Suprapubic skin (tissue), 4 donors: ENCODE measurements around the gene AHRR. TPM values are rescaled to one million over a fixed set of nuclear protein-coding genes. Genes with fewer than 3 reads are reported as not detected.
A peak's percentile ranks its signal among the peaks of the same experiment; 100 is the strongest.

ENCODE experiments used
- DNase-seq, 2 donors: peaks; one replicate each; pipeline ENCODE4 v3.0.0-alpha.2; 2019; ENCODE audit warnings: low spot score in 2 of 2
- H3K27ac ChIP-seq: fragments of 200-600 bp; sonication (generic); one replicate; pipeline ENCODE4 v1.5.1; 2019
- H3K27me3 ChIP-seq: fragments of 200-600 bp; sonication (generic); one replicate; pipeline ENCODE4 v1.5.1; 2019
- H3K36me3 ChIP-seq: fragments of 200-600 bp; sonication (generic); one replicate; pipeline ENCODE4 v1.5.1; 2019
- H3K4me1 ChIP-seq: fragments of 200-600 bp; sonication (generic); one replicate; pipeline ENCODE4 v1.5.1; 2019
- H3K4me3 ChIP-seq: fragments of 200-600 bp; sonication (generic); one replicate; pipeline ENCODE4 v1.5.1; 2019; ENCODE audit warnings: mild to moderate bottlenecking
- H3K9me3 ChIP-seq: fragments of 200-600 bp; sonication (generic); one replicate; pipeline ENCODE4 v1.5.1; 2019
- EP300 ChIP-seq: sonication (generic); formaldehyde crosslinking; IDR thresholded peaks from one replicate; pipeline ENCODE4 v1.6.1; 2017; ENCODE audit warnings: antibody characterized with exemption
- POLR2A ChIP-seq, 2 donors: fragments of 450-650 bp; IDR thresholded peaks; one replicate each; pipeline ENCODE4 v1.6.1; 2017; ENCODE audit warnings: antibody characterized with exemption in 2 of 2, mild to moderate bottlenecking in 2 of 2, moderate library complexity in 2 of 2
- POLR2AphosphoS5 ChIP-seq, 3 donors: sonication (generic); formaldehyde crosslinking; IDR thresholded peaks; one replicate each; pipeline ENCODE4 v1.6.1; 2017; ENCODE audit warnings: antibody characterized with exemption in 3 of 3
- WGBS: methylation state at CpG from one replicate; pipeline ENCODE4 v1.1.5; 2018; 5-methylcytosine and 5-hydroxymethylcytosine counted together
- total RNA-seq, 4 donors: library from RNA; depleted of rRNA; stranded (reverse); fragments of >200 nt; gene quantifications; one replicate each; pipeline ENCODE4 v1.1.0, GENCODE V29; 2016
- TF ChIP-seq, protein P1 (sequence below), 2 donors: fragments of 200-600 bp in 1 of 2; fragments of 450-650 bp in 1 of 2; sonication (generic) in 1 of 2; IDR thresholded peaks; one replicate each; pipeline ENCODE4 v1.5.1; 2016 to 2019; ENCODE audit warnings: antibody characterized with exemption in 2 of 2, mild to moderate bottlenecking in 1 of 2, moderate library complexity in 1 of 2

The AHRR gene
- total RNA-seq, 4 donors from 2014 or later: 3.0 to 10.7 (median 4.2) TPM

DNA sequence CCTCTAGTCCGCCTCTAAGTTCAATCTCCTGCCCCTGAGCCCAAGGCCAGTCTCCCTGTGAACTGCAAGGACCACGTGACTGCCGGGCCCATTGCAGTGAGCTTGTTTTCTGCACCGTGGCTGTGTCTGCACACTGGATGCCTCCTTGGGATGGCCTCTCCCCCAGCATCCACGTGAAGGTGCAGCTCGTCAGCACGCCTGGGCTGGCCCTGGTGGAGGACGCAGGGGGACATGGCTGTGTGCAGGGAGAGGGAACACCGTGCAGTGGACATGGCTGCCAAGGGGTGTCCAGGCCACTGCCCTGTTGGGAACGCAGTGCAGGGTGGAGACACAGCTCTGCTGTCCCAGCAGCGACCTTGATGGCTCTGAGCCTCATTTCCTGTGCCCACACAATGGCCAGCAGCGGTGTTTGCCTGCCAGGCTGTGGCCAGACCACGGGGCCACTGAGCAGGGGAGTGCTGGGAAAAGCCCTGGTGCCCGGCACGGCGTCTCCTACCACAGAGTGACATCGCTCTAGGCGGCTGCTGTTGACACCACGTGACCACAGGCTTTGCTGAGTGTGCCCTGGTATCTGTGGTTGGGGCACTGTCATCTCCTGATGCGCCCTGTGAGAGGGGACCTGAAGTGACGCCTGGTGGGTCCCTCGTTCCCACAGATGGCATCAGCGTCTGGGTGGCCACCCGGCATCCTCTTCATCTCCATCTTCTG lies 94.6 kb downstream of the AHRR start:
- TF ChIP-seq EP300 (no peak), POLR2A (IDR thresholded peaks at IDR 0.05) (no peak), POLR2AphosphoS5 (IDR thresholded peaks at IDR 0.05) (no peak)
- TF ChIP-seq, protein P1, sequence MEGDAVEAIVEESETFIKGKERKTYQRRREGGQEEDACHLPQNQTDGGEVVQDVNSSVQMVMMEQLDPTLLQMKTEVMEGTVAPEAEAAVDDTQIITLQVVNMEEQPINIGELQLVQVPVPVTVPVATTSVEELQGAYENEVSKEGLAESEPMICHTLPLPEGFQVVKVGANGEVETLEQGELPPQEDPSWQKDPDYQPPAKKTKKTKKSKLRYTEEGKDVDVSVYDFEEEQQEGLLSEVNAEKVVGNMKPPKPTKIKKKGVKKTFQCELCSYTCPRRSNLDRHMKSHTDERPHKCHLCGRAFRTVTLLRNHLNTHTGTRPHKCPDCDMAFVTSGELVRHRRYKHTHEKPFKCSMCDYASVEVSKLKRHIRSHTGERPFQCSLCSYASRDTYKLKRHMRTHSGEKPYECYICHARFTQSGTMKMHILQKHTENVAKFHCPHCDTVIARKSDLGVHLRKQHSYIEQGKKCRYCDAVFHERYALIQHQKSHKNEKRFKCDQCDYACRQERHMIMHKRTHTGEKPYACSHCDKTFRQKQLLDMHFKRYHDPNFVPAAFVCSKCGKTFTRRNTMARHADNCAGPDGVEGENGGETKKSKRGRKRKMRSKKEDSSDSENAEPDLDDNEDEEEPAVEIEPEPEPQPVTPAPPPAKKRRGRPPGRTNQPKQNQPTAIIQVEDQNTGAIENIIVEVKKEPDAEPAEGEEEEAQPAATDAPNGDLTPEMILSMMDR (IDR thresholded peaks at IDR 0.05): no peak
- Histone ChIP-seq H3K27ac (no peak overlapping the region), H3K27me3 (no peaks in the 10 kb centered on the region), H3K9me3 (no peaks in the 10 kb centered on the region), H3K4me1 (peaks cover 4% of the 10 kb centered on the region), H3K4me3 (no peak overlapping the region), H3K36me3 (no peaks in the 10 kb centered on the region)
- WGBS: 46% methylated on average over 6 of the region's 24 CpGs
- peak; percentile 57 to 74 for DNase-seq

DNA sequence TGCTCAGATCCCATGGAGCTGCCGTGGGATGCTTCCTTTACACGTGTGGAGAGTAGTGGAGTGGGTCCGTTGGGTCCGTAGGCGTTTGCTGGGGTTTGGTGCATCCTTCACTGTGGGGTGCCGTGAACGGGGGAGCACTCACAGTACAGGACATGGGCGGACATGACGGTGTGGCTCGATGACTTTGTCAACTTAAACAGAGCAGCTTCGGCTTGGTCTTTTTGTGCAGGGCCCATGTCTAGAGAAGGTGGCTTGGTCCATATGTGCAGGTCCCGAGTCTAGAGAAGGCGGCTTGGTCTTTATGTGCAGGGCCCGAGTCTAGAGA lies 95.1 kb downstream of the AHRR start:
- DNase-seq: no peak
- no peak overlapping the region for H3K27ac ChIP-seq
- H3K36me3 ChIP-seq: no peaks in the 10 kb centered on the region
- no peaks in the 10 kb centered on the region for H3K9me3 ChIP-seq
- no peaks in the 10 kb centered on the region for H3K27me3 ChIP-seq
- H3K4me1 ChIP-seq: peaks cover 4% of the 10 kb centered on the region
- no peak for TF ChIP-seq POLR2AphosphoS5 (IDR thresholded peaks at IDR 0.05)
- TF ChIP-seq POLR2A (IDR thresholded peaks at IDR 0.05): no peak
- no peak for TF ChIP-seq EP300
- TF ChIP-seq, protein P1 (IDR thresholded peaks at IDR 0.05): no peak
- 89% methylated on average over 10 of the region's 14 CpGs for WGBS
- no peak overlapping the region for H3K4me3 ChIP-seq

DNA sequence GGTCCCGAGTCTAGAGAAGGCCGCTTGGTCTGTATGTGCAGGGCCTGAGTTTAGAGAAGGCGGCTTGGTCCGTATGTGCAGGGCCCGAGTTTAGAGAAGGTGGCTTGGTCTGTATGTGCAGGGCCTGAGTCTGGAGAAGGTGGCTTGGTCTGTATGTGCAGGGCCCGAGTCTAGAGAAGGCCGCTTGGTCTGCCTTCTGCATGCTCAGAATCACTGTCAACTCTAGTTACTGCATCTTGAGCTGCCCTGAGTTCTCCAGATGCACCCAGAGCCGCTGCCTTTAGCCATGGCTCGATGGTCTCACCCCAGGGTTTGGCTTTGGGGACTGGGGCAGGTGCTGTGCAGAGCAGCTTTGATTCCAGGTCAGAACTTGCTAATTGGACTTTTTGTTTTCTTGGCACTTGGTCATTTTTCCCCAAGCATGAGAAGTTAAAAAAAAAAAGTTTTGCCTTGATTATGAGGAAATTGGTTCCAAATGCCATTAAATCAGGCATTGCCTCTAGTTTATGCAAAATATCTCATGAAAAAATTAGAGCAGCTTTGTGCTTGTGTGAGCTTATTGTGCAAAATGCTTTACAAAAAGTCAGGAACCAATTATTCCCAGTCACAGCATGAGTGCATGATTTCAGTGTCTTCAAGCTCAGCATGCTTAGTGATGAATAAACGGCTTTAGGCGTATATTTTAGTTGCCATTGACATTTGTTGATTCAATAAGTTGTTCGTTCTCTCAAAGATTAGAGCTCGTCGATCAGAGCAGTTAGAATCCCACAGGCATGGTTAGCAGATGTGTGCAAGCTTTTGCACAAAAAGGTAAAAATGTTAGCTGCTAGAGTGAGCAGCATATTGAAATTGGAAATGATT lies 96.0 kb downstream of the AHRR start:
- Histone ChIP-seq H3K36me3 (no peaks in the 10 kb centered on the region), H3K4me1 (peaks cover 4% of the 10 kb centered on the region), H3K9me3 (no peaks in the 10 kb centered on the region), H3K4me3 (no peak overlapping the region), H3K27ac (no peak overlapping the region), H3K27me3 (no peaks in the 10 kb centered on the region)
- peak in 1 of 2 donors; percentile 24 for DNase-seq
- 72% methylated on average over 13 of the region's 14 CpGs for WGBS
- TF ChIP-seq, protein P1 (IDR thresholded peaks at IDR 0.05): no peak
- TF ChIP-seq EP300: no peak
- TF ChIP-seq POLR2AphosphoS5 (IDR thresholded peaks at IDR 0.05): no peak
- TF ChIP-seq POLR2A (IDR thresholded peaks at IDR 0.05): no peak

DNA sequence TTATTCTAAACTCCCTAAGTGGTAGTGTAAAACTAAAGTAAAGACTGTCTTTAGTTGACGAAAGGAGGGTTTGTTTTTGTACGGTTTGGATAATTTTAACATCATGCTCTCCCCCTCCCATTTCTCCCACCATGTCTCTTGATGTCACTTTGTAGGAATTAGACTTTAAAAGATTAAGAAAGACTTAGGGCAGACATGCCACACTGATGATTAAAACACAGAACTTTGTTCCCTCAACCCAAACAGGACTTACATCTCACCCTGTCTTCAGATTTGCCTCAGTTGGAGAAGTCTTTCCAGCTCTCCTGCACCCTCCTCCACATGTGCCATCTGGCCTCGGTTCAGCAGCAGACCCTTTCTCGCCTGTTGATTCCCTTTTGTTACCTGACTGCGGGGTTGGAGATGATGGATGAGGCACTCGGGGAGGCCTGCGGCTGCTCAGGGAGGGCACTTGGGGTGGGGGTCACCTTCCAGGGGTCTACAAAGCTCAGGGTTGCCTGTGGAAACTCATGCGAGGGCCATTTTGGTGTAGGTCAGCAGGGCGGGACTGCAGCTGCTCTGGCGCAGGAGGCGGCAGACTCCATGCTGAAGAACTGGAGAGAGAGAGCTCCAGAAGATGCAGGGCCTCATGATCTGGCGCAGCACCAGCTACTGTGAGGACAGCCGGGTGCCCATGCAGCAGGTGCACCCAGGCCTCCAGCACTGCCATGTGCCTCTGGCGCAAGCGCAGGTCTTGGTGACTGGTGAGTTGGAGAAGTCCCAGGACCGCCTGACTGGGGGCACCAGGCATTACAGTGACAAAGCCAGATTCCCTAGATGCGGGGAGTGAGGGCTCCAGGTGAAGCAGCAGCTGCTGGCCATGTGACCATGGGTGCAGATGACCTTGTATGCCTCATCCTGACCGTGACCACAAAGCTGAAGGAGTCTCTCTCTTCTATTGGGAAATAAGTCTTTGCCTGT lies 96.9 kb downstream of the AHRR start:
- WGBS: 82% methylated on average over 11 of the region's 18 CpGs
- Histone ChIP-seq H3K9me3 (no peaks in the 10 kb centered on the region), H3K36me3 (no peaks in the 10 kb centered on the region), H3K27me3 (no peaks in the 10 kb centered on the region), H3K27ac (no peak overlapping the region), H3K4me3 (no peak overlapping the region), H3K4me1 (peaks cover 4% of the 10 kb centered on the region)
- no peak for TF ChIP-seq POLR2A (IDR thresholded peaks at IDR 0.05)
- TF ChIP-seq, protein P1 (IDR thresholded peaks at IDR 0.05): no peak
- TF ChIP-seq POLR2AphosphoS5 (IDR thresholded peaks at IDR 0.05): no peak
- TF ChIP-seq EP300: no peak
- DNase-seq: peak; percentile 40 to 60
